Sigmoid colon (tissue), 7 donors: ENCODE measurements around the gene NFIA. TPM values are rescaled to one million over a fixed set of nuclear protein-coding genes. Genes with fewer than 3 reads are reported as not detected.

Experiments used
- DNase-seq: peaks from one replicate; pipeline ENCODE4 v3.0.0-alpha.2; 2019
- H3K27ac ChIP-seq, 4 donors: fragments of 200-600 bp; sonication (generic); one replicate each; pipeline ENCODE4 v1.5.1; 2016 to 2019; ENCODE audit warnings: mild to moderate bottlenecking in 1 of 4
- H3K27me3 ChIP-seq, 3 donors: fragments of 200-600 bp; sonication (generic); one replicate each; pipeline ENCODE4 v1.5.1; 2019; ENCODE audit warnings: mild to moderate bottlenecking in 1 of 3
- H3K36me3 ChIP-seq, 4 donors: fragments of 200-600 bp; sonication (generic); one replicate each; pipeline ENCODE4 v1.5.1; 2016 to 2019
- H3K4me1 ChIP-seq, 4 donors: fragments of 200-600 bp; sonication (generic); one replicate each; pipeline ENCODE4 v1.5.1; 2017 to 2019
- H3K4me3 ChIP-seq, 4 donors: fragments of 200-600 bp; sonication (generic); one replicate each; pipeline ENCODE4 v1.5.1; 2017 to 2019; ENCODE audit warnings: mild to moderate bottlenecking in 2 of 4, moderate library complexity in 1 of 4
- H3K9me3 ChIP-seq, 4 donors: fragments of 200-600 bp in 3 of 4; sonication (generic) in 3 of 4; one replicate each; pipeline versions ENCODE4 v1.5.1 to v1.6.1; 2013 to 2019
- CTCF ChIP-seq, 4 experiments: fragments of 450-650 bp in 3 of 4; fragments of 200-600 bp in 1 of 4; IDR thresholded peaks; one replicate each; pipeline ENCODE4 v1.5.1; 2016 to 2019; ENCODE audit warnings: antibody characterized with exemption in 4 of 4, mild to moderate bottlenecking in 3 of 4, moderate library complexity in 2 of 4
- EP300 ChIP-seq, 4 donors: sonication (generic); formaldehyde crosslinking; IDR thresholded peaks; one replicate each; pipeline ENCODE4 v1.6.1; 2017; ENCODE audit warnings: antibody characterized with exemption in 4 of 4
- POLR2A ChIP-seq, 2 donors: fragments of 450-650 bp; IDR thresholded peaks; one replicate each; pipeline ENCODE4 v1.6.1; 2016; ENCODE audit warnings: antibody characterized with exemption in 2 of 2, mild to moderate bottlenecking in 2 of 2, moderate library complexity in 2 of 2
- POLR2AphosphoS5 ChIP-seq, 4 donors: sonication (generic); formaldehyde crosslinking; IDR thresholded peaks; one replicate each; pipeline ENCODE4 v1.6.1; 2017; ENCODE audit warnings: antibody characterized with exemption in 4 of 4
- WGBS, 2 donors: extraction: QIAGEN DNeasy Blood & Tissue Kit; methylation state at CpG; one replicate each; pipeline ENCODE4 v1.1.7; 2013; 5-methylcytosine and 5-hydroxymethylcytosine counted together
- intact Hi-C: fragments of 100-400 bp; cut with DNase I; formaldehyde crosslinking; loops from one replicate; pipeline ENCODE4 v1.15.1; 2023
- polyA plus RNA-seq, 3 donors: library from polyadenylated mRNA; stranded (reverse); fragments of 200-250 nt; gene quantifications; one replicate each; pipeline ENCODE4 v1.2.3, GENCODE V29; 2013
- total RNA-seq, 4 donors: library from RNA; depleted of rRNA; stranded (reverse); fragments of >200 nt; gene quantifications; one replicate each; pipeline ENCODE4 v1.1.0, GENCODE V29; 2016
- donor health status: healthy with polysubstance abuse.
- donor health status: Bipolar disorder and iron deficiency.
- donor health status: healthy.

The NFIA gene
- total and polyA plus RNA-seq, 7 donors: 2.3 to 154 (median 79.7) TPM

GRCh38 chr1:61270107-61270506 lies 187.7 kb downstream of the NFIA start:
- WGBS, 2 donors: 95 to 99% methylated on average over 2 of the region's 2 CpGs

DNA sequence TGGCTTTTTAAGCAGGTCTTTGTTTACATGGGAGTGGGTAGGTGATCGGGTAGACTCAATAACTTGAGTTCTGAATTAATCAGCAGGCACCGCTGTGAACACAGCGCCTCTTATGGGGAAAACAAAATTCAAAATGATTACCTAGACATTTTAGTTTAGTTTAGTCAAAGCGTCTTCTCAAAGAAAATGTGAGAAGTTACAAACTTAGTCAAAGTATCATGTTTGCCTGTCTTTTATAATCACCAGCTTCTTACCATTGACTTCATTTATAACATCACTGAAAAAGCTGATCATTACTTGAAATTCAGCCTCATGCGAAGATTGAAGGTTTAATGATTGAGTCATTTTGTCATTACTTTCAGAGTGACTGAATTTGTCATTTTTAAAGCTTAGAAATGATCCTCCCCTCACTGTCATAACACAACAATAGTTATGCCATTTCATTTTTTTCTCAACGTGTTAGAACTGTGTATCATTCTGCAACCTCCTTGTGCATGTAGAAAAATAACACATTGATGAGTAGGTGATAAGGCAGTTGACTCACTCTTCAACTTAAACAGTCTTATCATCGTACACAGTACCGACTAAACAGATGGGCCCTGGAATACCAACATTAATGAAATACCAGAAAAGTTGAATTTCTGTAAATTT lies 188.5 kb downstream of the NFIA start:
- WGBS, 2 donors: 83% methylated on average over 8 of the region's 8 CpGs
- TF ChIP-seq CTCF (IDR thresholded peaks at IDR 0.05) (no peak), POLR2A (IDR thresholded peaks at IDR 0.05) (no peak), POLR2AphosphoS5 (IDR thresholded peaks at IDR 0.05) (no peak), EP300 (IDR thresholded peaks at IDR 0.05) (no peak)
- H3K4me3 ChIP-seq: no peak overlapping the region
- no peaks in the 10 kb centered on the region for H3K27me3 ChIP-seq
- H3K27ac ChIP-seq: no peak overlapping the region
- H3K9me3 ChIP-seq: no peaks in the 10 kb centered on the region
- peaks cover 0 to 50% (median 17%) of the 10 kb centered on the region in 4 donors for H3K4me1 ChIP-seq
- DNase-seq: no peak
- no peaks in the 10 kb centered on the region for H3K36me3 ChIP-seq
- intact Hi-C loops: no loop called here

More at GRCh38 chr1:61270107-61270506, 187.7 kb downstream of the NFIA start:
- no peak overlapping the region for H3K4me3 ChIP-seq
- no peaks in the 10 kb centered on the region for H3K36me3 ChIP-seq
- H3K27ac ChIP-seq: no peak overlapping the region
- no peaks in the 10 kb centered on the region for H3K9me3 ChIP-seq
- no peaks in the 10 kb centered on the region for H3K27me3 ChIP-seq
- TF ChIP-seq POLR2A (IDR thresholded peaks at IDR 0.05) (no peak), POLR2AphosphoS5 (IDR thresholded peaks at IDR 0.05) (no peak), CTCF (IDR thresholded peaks at IDR 0.05) (no peak), EP300 (IDR thresholded peaks at IDR 0.05) (no peak)
- DNase-seq: no peak
- H3K4me1 ChIP-seq: peaks cover 0 to 45% (median 19%) of the 10 kb centered on the region in 4 donors
- intact Hi-C loops: no loop called here

GRCh38 chr1:61271412-61271789 lies 189.0 kb downstream of the NFIA start:
- Histone ChIP-seq H3K27me3 (no peaks in the 10 kb centered on the region), H3K4me3 (no peak overlapping the region), H3K36me3 (no peaks in the 10 kb centered on the region), H3K4me1 (peaks cover 0 to 50% (median 14%) of the 10 kb centered on the region in 4 donors), H3K27ac (no peak overlapping the region), H3K9me3 (no peaks in the 10 kb centered on the region)
- intact Hi-C loops: no loop called here
- WGBS, 2 donors: 94 to 95% methylated on average over 5 of the region's 5 CpGs
- TF ChIP-seq POLR2A (IDR thresholded peaks at IDR 0.05): no peak
- no peak for TF ChIP-seq CTCF (IDR thresholded peaks at IDR 0.05)
- no peak for TF ChIP-seq EP300 (IDR thresholded peaks at IDR 0.05)
- no peak for TF ChIP-seq POLR2AphosphoS5 (IDR thresholded peaks at IDR 0.05)
- DNase-seq: no peak

DNA sequence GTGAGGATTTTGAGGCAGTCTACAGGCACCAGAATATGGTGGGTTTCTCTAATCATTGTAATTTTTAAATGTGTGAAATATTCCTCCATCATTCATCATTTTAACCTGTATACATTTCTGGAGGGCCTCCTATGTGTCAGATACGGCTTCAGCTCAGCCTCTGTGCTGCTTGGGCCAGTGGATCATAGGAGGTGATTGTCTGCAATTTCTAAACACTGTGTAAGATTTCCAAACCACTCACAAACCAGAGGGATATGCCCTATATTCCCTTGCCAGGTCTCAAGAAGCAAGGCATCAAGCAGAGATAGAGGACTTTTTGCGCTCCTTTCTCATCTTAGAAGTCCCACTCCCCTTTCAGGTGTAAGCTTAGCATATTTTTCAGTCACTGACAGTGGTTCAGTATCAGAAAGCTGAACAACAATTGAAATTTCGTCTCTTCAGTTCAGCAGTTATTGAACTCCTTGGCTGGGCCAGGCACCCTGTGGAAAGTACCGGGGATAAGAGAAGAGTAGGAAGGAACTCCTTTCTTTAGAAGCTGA lies 190.9 kb downstream of the NFIA start:
- TF ChIP-seq CTCF (IDR thresholded peaks at IDR 0.05) (no peak), EP300 (IDR thresholded peaks at IDR 0.05) (no peak), POLR2A (IDR thresholded peaks at IDR 0.05) (no peak), POLR2AphosphoS5 (IDR thresholded peaks at IDR 0.05) (no peak)
- H3K9me3 ChIP-seq: no peaks in the 10 kb centered on the region
- peaks cover 0 to 40% (median 22%) of the 10 kb centered on the region in 4 donors for H3K4me1 ChIP-seq
- 88 to 94% methylated on average over 4 of the region's 4 CpGs for WGBS, 2 donors
- intact Hi-C loops: no loop called here
- H3K27ac ChIP-seq: peak overlapping the region; percentile 0 to 72 (median 42)
- no peak for DNase-seq
- no peaks in the 10 kb centered on the region for H3K36me3 ChIP-seq
- H3K4me3 ChIP-seq: no peak overlapping the region
- H3K27me3 ChIP-seq: no peaks in the 10 kb centered on the region
